ENCODE results near the gene SLC6A19. TPM values are rescaled to one million over a fixed set of nuclear protein-coding genes. Genes with fewer than 3 reads are reported as not detected.

The SLC6A19 gene
- total and polyA plus RNA-seq, 2 of the 13 experiments (the other 11 are each of a cell fraction or from before 2014, with no cell fraction given), result 0.02 TPM; not detected in 1

- TF ChIP-seq ZSCAN25 (CRISPR knock-in tag; IDR thresholded peaks at IDR 0.05), result 0 out of 2 replicates have a peak, but pooled peaks have one; percentile 42
- peak; percentile 65; the same call in 1 of the 2 replicates for TF ChIP-seq ZNF275 (CRISPR knock-in tag; IDR thresholded peaks at IDR 0.05; ENCODE audit: borderline replicate concordance)
- peak; percentile 83; the same call in 1 of the 2 replicates for TF ChIP-seq ETV6 (CRISPR knock-in tag; conservative IDR thresholded peaks at IDR 0.05)
- TF ChIP-seq ZNF709 (CRISPR knock-in tag; IDR thresholded peaks at IDR 0.05), result peak; percentile 80; the same call in 1 of the 2 replicates
- no peak for TF ChIP-seq POLR2AphosphoS5 (IDR thresholded peaks at IDR 0.05; ENCODE audit: low read depth, low read length)
- TF ChIP-seq ZNF7 (CRISPR knock-in tag; IDR thresholded peaks at IDR 0.05), result no peak
- TF ChIP-seq ZNF446 (CRISPR knock-in tag; IDR thresholded peaks at IDR 0.05), result 0 out of 2 replicates have a peak, but pooled peaks have one; percentile 55
- no peak for TF ChIP-seq ZNF34 (CRISPR knock-in tag; IDR thresholded peaks at IDR 0.05; ENCODE audit: borderline replicate concordance)
- TF ChIP-seq GMEB2 (CRISPR knock-in tag; IDR thresholded peaks at IDR 0.05; ENCODE audit: low read depth), result no peak
- peak; percentile 95 for TF ChIP-seq SALL1 (CRISPR knock-in tag; IDR thresholded peaks at IDR 0.05)
- TF ChIP-seq KLF15 (CRISPR knock-in tag; IDR thresholded peaks at IDR 0.05; ENCODE audit: borderline replicate concordance), result peak; percentile 82
- TF ChIP-seq NFE2L1 (CRISPR knock-in tag; IDR thresholded peaks at IDR 0.05; ENCODE audit: borderline replicate concordance), result no peak
- no peak for TF ChIP-seq YEATS2 (CRISPR knock-in tag; IDR thresholded peaks at IDR 0.05; ENCODE audit: borderline replicate concordance)
- TF ChIP-seq AKAP8 (CRISPR knock-in tag; IDR thresholded peaks at IDR 0.05), result no peak
- no peak for TF ChIP-seq JUND (CRISPR knock-in tag; IDR thresholded peaks at IDR 0.05)
- TF ChIP-seq EEA1 (CRISPR knock-in tag; IDR thresholded peaks at IDR 0.05; ENCODE audit: borderline replicate concordance), result peak; percentile 48; the same call in 1 of the 2 replicates
- no peak for TF ChIP-seq RARG (CRISPR knock-in tag; IDR thresholded peaks at IDR 0.05; ENCODE audit: low read depth)
- 0 out of 2 replicates have a peak, but pooled peaks have one; percentile 83 for TF ChIP-seq ZNF318 (CRISPR knock-in tag; IDR thresholded peaks at IDR 0.05)
- peak; percentile 99 for TF ChIP-seq MIER2 (CRISPR knock-in tag; IDR thresholded peaks at IDR 0.05)
These were observed 45.5 kb downstream of the SLC6A19 start (continued) for GRCh38 chr5:1246711-1247431.

Measured in HepG2 (cell line).